WERI-Rb-1 (cell line): ENCODE measurements around the gene HEMK1.

ENCODE experiments used
- DNase-seq: peaks from one replicate; pipeline ENCODE4 v3.0.0-alpha.2; 2020
- H3K27ac ChIP-seq: fragments of 250-450 bp; sonication (Bioruptor Pico); 2 replicates; pipeline ENCODE4 v1.5.1; 2020; ENCODE audit warnings: mild to moderate bottlenecking, moderate library complexity
- H3K27me3 ChIP-seq: fragments of 250-450 bp; sonication (Bioruptor Pico); 2 replicates; pipeline ENCODE4 v1.5.1; 2021; ENCODE audit warnings: mild to moderate bottlenecking, low read depth, moderate library complexity; ENCODE audit not compliant: insufficient read depth, severe bottlenecking
- H3K36me3 ChIP-seq: fragments of 250-450 bp; sonication (Bioruptor Pico); 2 replicates; pipeline ENCODE4 v1.5.1; 2020; ENCODE audit warnings: mild to moderate bottlenecking, moderate library complexity
- H3K4me3 ChIP-seq: 2 replicates; pipeline ENCODE4 v1.5.1; 2011; ENCODE audit warnings: low read depth, mild to moderate bottlenecking, control low read depth, low read length
- H3K9me3 ChIP-seq: fragments of 250-450 bp; sonication (Bioruptor Pico); 2 replicates; pipeline ENCODE4 v1.5.1; 2021; ENCODE audit warnings: mild to moderate bottlenecking, moderate library complexity; ENCODE audit not compliant: severe bottlenecking
- TF ChIP-seq, protein P1 (sequence below): IDR thresholded peaks from 2 replicates; pipeline ENCODE4 v1.5.1; 2011; ENCODE audit warnings: low read depth, mild to moderate bottlenecking, control low read depth, inconsistent platforms, low read length

Gene HEMK1

DNA sequence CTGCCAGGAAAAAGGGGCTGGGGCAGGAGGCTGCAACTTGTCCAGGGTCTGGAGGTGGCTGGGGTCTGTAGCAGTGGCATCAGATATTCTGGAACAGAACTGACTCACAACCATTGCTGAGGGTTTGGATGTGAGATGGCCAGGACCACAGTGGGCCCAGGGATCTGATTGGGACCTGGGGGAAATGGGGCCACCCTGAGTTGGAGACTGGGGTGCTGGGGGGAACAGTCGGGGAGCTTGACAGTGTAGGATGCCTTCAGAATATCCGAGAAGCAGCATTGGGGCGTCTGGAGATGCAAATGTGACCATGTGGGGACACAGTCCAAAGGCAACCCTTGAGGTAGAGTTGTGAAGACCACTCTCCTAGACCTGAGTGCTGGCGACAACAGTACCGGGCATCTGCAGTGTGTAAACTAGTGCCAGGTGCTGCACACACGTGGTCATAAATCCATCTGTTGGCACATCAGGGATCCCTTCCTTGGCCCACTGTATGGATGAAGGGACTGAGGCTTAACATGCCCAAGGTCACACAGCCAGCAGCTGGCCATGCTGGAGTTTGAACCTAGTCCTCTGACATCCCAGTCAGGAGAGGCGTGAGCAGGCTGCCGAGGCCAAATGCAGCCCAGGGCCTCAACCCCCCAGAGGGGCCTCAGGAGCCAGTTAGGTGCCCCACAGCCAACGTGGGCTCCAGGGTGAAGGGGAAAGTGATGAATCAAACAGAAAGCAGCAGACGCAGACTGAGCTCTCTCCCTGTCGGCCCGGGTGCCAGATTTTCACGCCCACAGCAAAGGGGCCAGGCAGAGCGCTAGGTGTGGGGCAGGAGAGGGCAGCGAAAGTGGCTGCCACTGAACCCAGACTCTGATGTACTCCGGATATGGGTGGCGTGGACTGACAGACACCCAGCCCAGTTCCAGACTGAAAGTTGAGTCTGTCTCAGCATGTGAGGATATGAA is 18.8 kb downstream of the HEMK1 start:
- TF ChIP-seq, protein P1, sequence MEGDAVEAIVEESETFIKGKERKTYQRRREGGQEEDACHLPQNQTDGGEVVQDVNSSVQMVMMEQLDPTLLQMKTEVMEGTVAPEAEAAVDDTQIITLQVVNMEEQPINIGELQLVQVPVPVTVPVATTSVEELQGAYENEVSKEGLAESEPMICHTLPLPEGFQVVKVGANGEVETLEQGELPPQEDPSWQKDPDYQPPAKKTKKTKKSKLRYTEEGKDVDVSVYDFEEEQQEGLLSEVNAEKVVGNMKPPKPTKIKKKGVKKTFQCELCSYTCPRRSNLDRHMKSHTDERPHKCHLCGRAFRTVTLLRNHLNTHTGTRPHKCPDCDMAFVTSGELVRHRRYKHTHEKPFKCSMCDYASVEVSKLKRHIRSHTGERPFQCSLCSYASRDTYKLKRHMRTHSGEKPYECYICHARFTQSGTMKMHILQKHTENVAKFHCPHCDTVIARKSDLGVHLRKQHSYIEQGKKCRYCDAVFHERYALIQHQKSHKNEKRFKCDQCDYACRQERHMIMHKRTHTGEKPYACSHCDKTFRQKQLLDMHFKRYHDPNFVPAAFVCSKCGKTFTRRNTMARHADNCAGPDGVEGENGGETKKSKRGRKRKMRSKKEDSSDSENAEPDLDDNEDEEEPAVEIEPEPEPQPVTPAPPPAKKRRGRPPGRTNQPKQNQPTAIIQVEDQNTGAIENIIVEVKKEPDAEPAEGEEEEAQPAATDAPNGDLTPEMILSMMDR = no peak
- H3K27ac ChIP-seq = no peak overlapping the region
- DNase-seq = no peak
- H3K9me3 ChIP-seq = no peaks in the 10 kb centered on the region
- H3K4me3 ChIP-seq = no peak overlapping the region
- H3K36me3 ChIP-seq = no peaks in the 10 kb centered on the region
- no peaks in the 10 kb centered on the region for H3K27me3 ChIP-seq

DNA sequence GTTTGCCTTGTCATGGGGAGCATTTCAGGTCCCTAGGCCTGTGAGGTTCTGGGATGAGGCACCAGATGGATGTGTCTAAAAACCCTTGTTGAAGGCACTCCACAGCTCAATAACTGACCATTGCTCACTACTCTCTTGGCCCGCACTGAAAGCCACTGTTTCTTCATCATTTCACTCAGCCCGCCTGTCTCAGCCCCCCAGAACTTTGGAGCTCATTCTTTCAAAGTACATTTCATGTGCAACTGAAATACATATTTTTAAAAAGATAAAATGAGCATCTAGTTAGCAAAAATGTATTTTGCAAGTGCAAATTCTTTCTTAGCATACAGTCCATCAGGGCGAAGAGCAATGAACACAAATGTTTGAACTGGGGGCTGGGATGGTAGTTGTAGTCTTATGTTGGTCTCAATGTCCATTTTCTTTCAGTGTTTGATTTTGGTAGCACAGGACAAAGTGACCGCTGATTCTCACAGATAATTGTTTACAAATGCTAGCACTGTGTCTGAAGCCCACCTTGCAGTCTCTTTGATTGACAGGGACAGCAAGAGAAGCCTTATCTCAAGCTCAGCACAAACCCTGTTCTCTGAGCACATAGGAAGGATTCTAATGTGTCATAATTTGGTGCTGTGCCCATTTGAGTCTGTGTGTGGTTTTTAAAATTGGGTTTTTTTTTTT is 19.6 kb downstream of the HEMK1 start:
- H3K9me3 ChIP-seq = no peaks in the 10 kb centered on the region
- TF ChIP-seq, protein P1 = no peak
- no peaks in the 10 kb centered on the region for H3K36me3 ChIP-seq
- H3K4me3 ChIP-seq = no peak overlapping the region
- no peak for DNase-seq
- H3K27me3 ChIP-seq = no peaks in the 10 kb centered on the region
- no peak overlapping the region for H3K27ac ChIP-seq

GRCh38 chr3:50591196-50591741 is 21.9 kb downstream of the HEMK1 start:
- Histone ChIP-seq H3K27ac (no peak overlapping the region), H3K4me3 (no peak overlapping the region), H3K9me3 (no peaks in the 10 kb centered on the region), H3K36me3 (no peaks in the 10 kb centered on the region), H3K27me3 (no peaks in the 10 kb centered on the region)
- TF ChIP-seq, protein P1 = no peak
- DNase-seq = no peak

DNA sequence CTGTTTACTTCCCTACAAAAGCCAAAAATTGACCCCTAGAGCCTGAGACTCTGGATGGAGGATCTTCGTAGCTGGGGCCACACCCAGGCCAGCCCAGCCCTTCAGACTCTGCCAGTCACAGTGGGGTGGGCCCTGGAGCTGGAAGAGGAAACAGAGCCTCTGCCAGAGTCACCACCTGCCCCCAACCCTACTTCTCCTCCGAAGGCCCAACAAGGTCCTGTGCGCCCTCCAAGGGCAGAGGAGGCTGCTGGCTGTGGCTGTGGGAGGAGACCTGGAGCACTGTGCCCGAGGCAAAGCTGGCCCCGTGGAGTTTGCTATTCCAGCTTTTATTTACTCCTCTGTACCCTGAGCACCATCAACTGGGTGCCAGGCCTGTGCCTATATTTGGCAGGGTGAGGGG is 23.2 kb downstream of the HEMK1 start:
- no peaks in the 10 kb centered on the region for H3K27me3 ChIP-seq
- no peak overlapping the region for H3K4me3 ChIP-seq
- TF ChIP-seq, protein P1 = no peak
- DNase-seq = no peak
- no peaks in the 10 kb centered on the region for H3K36me3 ChIP-seq
- H3K9me3 ChIP-seq = no peaks in the 10 kb centered on the region
- H3K27ac ChIP-seq = no peak overlapping the region

DNA sequence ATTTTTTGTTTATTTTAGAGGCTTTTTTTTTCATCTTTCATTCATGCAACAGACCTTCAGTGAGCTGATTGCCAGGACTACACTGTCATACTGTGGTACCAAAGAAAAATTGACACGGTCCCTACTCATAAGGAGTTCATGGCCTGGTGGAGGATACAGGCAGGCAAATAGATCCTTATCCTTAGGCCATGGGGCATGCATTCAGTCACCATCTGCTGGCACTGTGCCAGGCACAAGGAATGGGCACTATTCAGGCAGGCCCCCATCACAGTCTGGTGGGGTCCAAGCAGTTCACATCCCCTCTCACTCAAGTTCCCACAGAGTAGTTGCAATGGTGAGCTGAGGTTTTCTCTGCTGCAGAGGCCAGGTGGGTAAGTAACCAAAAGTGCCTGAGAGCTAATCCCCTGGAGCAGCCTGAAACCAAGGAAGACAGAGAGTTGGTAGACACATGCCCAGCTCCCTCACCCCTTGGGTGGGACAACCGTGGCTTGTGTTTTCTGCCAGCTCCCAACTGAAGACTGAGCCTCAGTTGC is 25.0 kb downstream of the HEMK1 start:
- Histone ChIP-seq H3K27ac (no peak overlapping the region), H3K9me3 (no peaks in the 10 kb centered on the region), H3K36me3 (no peaks in the 10 kb centered on the region), H3K27me3 (no peaks in the 10 kb centered on the region), H3K4me3 (no peak overlapping the region)
- DNase-seq = no peak
- TF ChIP-seq, protein P1 = no peak
